NB4 (cell line): ENCODE results near the gene MXI1.
"Not testable (repeated sequence)": the region's sequence is repeated elsewhere in the genome, so short reads cannot be mapped to it uniquely, and the experiment has no call there.

ENCODE experiments used
- DNase-seq: peaks from one replicate; pipeline ENCODE4 v3.0.0; 2010; ENCODE audit warnings: low read depth
- H3K4me3 ChIP-seq: one replicate; pipeline ENCODE4 v1.5.1; 2011; ENCODE audit warnings: mild to moderate bottlenecking, low read depth, low read length, moderate library complexity
- CTCF ChIP-seq: IDR thresholded peaks from one replicate; pipeline ENCODE4 v1.5.1; 2012; ENCODE audit warnings: low read depth, low read length
- MAX ChIP-seq: IDR thresholded peaks from 2 replicates; pipeline ENCODE4 v1.6.1; 2011; ENCODE audit warnings: low read depth, low read length
- MYC ChIP-seq: IDR thresholded peaks from 2 replicates; pipeline ENCODE4 v1.6.1; 2011; ENCODE audit warnings: low read depth, low read length
- POLR2A ChIP-seq: IDR thresholded peaks from 2 replicates; pipeline ENCODE4 v1.6.1; 2011; ENCODE audit warnings: mild to moderate bottlenecking; ENCODE audit not compliant: insufficient read length; ENCODE audit errors: extremely low read depth

MXI1 gene

GRCh38 chr10:110242511-110242910 is 35.1 kb downstream of the MXI1 start:
- DNase-seq = no peak
- no peak overlapping the region for H3K4me3 ChIP-seq
- TF ChIP-seq MYC = no peak
- no peak for TF ChIP-seq MAX
- TF ChIP-seq CTCF = no peak
- TF ChIP-seq POLR2A = no peak

- TF ChIP-seq POLR2A = no peak
- no peak for TF ChIP-seq CTCF
- no peak for TF ChIP-seq MYC
- no peak for TF ChIP-seq MAX
- no peak overlapping the region for H3K4me3 ChIP-seq
- DNase-seq = no peak
Observed at GRCh38 chr10:110244550-110244949, 37.1 kb downstream of the MXI1 start.

GRCh38 chr10:110247833-110248232 is 40.4 kb downstream of the MXI1 start:
- not testable (repeated sequence) for DNase-seq, H3K4me3 ChIP-seq

- H3K4me3 ChIP-seq, DNase-seq: not testable (repeated sequence)
Observed at GRCh38 chr10:110249489-110249888, 42.1 kb downstream of the MXI1 start.

- DNase-seq, H3K4me3 ChIP-seq: not testable (repeated sequence)
Observed at GRCh38 chr10:110251392-110251791, 44.0 kb downstream of the MXI1 start.

- no peak overlapping the region for H3K4me3 ChIP-seq
- no peak for DNase-seq
- TF ChIP-seq MYC (no peak), CTCF (no peak), POLR2A (no peak), MAX (no peak)
Observed at GRCh38 chr10:110252151-110252550, 44.7 kb downstream of the MXI1 start.

GRCh38 chr10:110254467-110254866 is 47.1 kb downstream of the MXI1 start:
- TF ChIP-seq MAX (no peak), CTCF (no peak), POLR2A (no peak), MYC (no peak)
- no peak overlapping the region for H3K4me3 ChIP-seq

GRCh38 chr10:110258542-110258941 is 51.1 kb downstream of the MXI1 start:
- no peak overlapping the region for H3K4me3 ChIP-seq
- no peak for DNase-seq
- TF ChIP-seq MAX = no peak
- no peak for TF ChIP-seq MYC
- TF ChIP-seq CTCF = no peak
- TF ChIP-seq POLR2A = no peak

More at GRCh38 chr10:110254467-110254866, 47.1 kb downstream of the MXI1 start:
- no peak for DNase-seq
